Neutrophil (primary cell): Measurements from ENCODE around the gene SIK2.

Experiments used
- H3K27ac ChIP-seq: fragments of 200-600 bp; sonication (generic); 2 replicates; pipeline ENCODE4 v1.5.1; 2016; ENCODE audit warnings: mild to moderate bottlenecking, moderate library complexity
- H3K27me3 ChIP-seq: fragments of 200-600 bp; sonication (generic); 2 replicates; pipeline ENCODE4 v1.6.0; 2016; ENCODE audit warnings: mild to moderate bottlenecking
- H3K36me3 ChIP-seq: fragments of 200-600 bp; sonication (generic); 2 replicates; pipeline ENCODE4 v1.5.1; 2017
- H3K4me1 ChIP-seq, 2 experiments: fragments of 200-600 bp in 1 of 2; sonication (generic) in 1 of 2; 1 replicate in 1 of 2; 2 replicates in 1 of 2; pipeline versions ENCODE4 v1.5.1 to v1.6.1; 2013 to 2016; ENCODE audit warnings: low read depth in 1 of 2, low read length in 1 of 2, mild to moderate bottlenecking in 1 of 2, moderate library complexity in 1 of 2; ENCODE audit not compliant: control insufficient read depth in 1 of 2, insufficient read depth in 1 of 2
- H3K4me3 ChIP-seq, 2 experiments: fragments of 200-600 bp in 1 of 2; sonication (generic) in 1 of 2; 1 replicate in 1 of 2; 2 replicates in 1 of 2; pipeline ENCODE4 v1.5.1; 2013 to 2016; ENCODE audit warnings: low read depth in 1 of 2, low read length in 1 of 2, mild to moderate bottlenecking in 1 of 2, moderate library complexity in 1 of 2
- H3K9me3 ChIP-seq: fragments of 200-600 bp; sonication (generic); 2 replicates; pipeline ENCODE4 v1.5.1; 2016
- TF ChIP-seq, protein P1 (sequence below): fragments of 200-600 bp; sonication (generic); IDR thresholded peaks from 2 replicates; pipeline ENCODE4 v1.5.1; 2016; ENCODE audit warnings: antibody characterized with exemption

The SIK2 gene

DNA sequence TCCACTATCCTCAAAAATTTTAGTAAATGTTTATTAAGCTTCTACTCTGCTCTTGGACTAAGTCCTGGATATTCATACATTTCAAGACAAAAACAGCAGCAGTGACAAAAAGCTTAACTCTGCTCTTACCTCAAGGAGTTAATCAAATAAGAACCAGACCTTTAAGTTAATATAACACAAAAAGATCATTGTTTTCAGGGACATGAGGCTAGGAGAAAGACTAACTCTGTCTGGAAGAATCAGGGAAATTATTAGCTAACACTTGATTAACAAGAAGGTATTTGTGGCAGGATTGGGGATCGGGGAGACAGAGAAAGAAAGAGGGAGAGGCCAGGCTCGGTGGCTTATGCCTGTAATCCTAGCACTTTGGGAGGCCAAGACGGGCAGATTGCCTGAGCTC lies 89.5 kb downstream of the SIK2 start:
- TF ChIP-seq, protein P1, sequence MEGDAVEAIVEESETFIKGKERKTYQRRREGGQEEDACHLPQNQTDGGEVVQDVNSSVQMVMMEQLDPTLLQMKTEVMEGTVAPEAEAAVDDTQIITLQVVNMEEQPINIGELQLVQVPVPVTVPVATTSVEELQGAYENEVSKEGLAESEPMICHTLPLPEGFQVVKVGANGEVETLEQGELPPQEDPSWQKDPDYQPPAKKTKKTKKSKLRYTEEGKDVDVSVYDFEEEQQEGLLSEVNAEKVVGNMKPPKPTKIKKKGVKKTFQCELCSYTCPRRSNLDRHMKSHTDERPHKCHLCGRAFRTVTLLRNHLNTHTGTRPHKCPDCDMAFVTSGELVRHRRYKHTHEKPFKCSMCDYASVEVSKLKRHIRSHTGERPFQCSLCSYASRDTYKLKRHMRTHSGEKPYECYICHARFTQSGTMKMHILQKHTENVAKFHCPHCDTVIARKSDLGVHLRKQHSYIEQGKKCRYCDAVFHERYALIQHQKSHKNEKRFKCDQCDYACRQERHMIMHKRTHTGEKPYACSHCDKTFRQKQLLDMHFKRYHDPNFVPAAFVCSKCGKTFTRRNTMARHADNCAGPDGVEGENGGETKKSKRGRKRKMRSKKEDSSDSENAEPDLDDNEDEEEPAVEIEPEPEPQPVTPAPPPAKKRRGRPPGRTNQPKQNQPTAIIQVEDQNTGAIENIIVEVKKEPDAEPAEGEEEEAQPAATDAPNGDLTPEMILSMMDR: no peak
- Histone ChIP-seq H3K27ac (no peak overlapping the region), H3K36me3 (peaks cover 22% of the 10 kb centered on the region), H3K4me3 (no peak overlapping the region), H3K4me1 (no peaks in the 10 kb centered on the region), H3K27me3 (no peaks in the 10 kb centered on the region), H3K9me3 (no peaks in the 10 kb centered on the region)

DNA sequence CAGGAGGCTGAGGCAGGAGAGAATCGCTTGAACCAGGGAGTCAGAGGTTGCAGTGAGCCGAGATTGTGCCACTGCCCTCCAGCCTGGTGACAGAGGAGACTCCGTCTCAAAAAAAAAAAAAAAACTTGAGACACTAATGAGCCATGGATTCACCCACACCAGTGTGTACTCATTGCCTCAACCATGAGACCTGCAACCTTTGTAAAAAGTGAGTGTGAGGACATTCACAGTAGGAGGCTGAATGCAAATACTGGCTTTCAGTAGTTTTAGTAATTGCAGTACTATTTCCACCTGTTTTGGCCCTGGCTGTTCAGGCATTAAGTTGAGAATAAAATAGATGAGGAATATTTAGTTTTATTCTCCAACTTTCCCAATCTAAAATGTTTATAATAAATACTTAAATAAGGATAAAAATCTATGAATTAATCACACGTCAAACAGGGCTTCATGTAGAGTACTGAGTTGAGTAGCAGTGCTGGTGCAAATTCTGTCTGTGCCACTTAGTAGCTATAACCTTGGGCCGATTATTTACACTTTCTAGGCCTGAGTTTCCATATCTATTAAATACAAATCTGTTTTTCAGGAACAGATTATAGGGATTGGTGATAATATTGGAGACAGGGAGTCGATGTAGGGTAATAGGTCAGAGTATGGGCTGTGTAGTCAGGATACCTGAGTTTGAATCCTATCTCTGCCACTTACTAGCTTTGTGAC lies 91.1 kb downstream of the SIK2 start:
- Histone ChIP-seq H3K27me3 (no peaks in the 10 kb centered on the region), H3K27ac (no peak overlapping the region), H3K9me3 (no peaks in the 10 kb centered on the region), H3K4me3 (no peak overlapping the region), H3K36me3 (peaks cover 16% of the 10 kb centered on the region), H3K4me1 (no peaks in the 10 kb centered on the region)
- TF ChIP-seq, protein P1: no peak

DNA sequence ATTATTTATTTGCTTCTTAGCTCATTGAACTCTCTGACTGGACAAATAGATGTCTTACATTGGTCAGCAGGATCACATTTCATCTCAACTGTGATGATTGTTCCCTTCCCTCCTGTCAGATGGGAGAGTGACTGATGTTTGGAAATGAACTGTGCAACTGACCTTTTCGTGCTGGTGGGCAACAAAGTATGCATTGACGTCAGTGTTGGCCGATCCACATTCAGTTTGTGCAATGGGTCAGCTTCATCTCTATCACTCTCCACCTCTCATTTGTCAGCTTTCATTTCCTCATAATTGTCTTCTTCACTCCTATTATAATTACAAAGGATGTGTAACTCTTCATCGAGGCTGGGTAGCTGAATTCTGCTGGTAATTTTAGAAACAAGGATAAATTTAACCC lies 92.6 kb downstream of the SIK2 start:
- TF ChIP-seq, protein P1: no peak
- Histone ChIP-seq H3K36me3 (peaks cover 5% of the 10 kb centered on the region), H3K4me1 (no peaks in the 10 kb centered on the region), H3K9me3 (no peaks in the 10 kb centered on the region), H3K27me3 (no peaks in the 10 kb centered on the region), H3K27ac (no peak overlapping the region), H3K4me3 (no peak overlapping the region)

DNA sequence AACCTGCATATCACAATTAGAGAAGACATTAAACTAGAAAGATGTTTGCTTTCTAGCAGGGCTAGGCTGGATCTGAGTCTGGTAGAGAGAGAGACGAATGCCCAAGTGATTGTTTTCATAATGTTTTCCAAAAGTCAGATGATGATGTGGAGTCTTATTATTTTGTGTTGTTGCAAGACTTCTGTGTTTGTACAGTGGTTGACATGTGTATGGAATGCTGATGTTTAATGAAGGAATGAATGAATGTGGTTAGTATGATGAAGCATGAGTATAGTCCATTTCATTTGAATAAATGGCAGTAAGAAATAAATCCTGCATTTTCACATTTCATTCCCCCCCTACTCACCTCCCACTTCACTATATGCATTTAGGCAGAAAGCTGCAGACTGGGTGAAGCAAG lies 94.3 kb downstream of the SIK2 start:
- Histone ChIP-seq H3K9me3 (no peaks in the 10 kb centered on the region), H3K4me3 (no peak overlapping the region), H3K36me3 (peaks cover 1% of the 10 kb centered on the region), H3K27me3 (no peaks in the 10 kb centered on the region), H3K4me1 (no peaks in the 10 kb centered on the region), H3K27ac (no peak overlapping the region)
- TF ChIP-seq, protein P1: no peak

DNA sequence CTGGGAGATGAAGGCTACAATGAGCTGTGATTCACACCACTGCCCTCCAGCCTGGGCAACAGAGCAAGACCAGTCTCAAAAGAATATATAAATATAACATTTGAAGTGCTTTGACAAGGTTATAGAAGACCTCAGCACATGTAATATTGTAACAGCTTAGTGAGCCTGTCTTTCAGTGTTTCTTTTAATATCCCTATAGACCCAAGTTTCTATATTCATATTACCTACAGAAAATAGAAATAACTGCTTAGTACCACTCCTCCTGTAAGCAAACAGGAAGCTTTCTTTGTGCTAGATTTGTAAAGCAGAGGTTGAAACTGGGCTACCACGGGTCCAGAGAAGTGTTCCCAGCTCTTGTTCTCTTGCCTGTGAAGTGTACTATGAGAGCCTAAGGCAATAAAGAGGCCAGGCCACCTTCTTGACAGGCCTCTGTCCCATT lies 95.7 kb downstream of the SIK2 start:
- no peak overlapping the region for H3K27ac ChIP-seq
- TF ChIP-seq, protein P1: no peak
- H3K9me3 ChIP-seq: no peaks in the 10 kb centered on the region
- H3K4me3 ChIP-seq: no peak overlapping the region
- H3K4me1 ChIP-seq: no peaks in the 10 kb centered on the region
- H3K27me3 ChIP-seq: no peaks in the 10 kb centered on the region
- peaks cover 5% of the 10 kb centered on the region for H3K36me3 ChIP-seq
